DND-41 (cell line): Measurements from ENCODE around the gene PRXL2B.

Experiments
- ATAC-seq: fragments of 200-7000 bp; cut with Tn5 transposase; 3 replicates; pipeline ENCODE4 v1.9.1; 2021; ENCODE audit warnings: low read depth; ENCODE audit not compliant: insufficient read depth
- DNase-seq: peaks from one replicate; pipeline ENCODE4 v3.0.0-alpha.2; 2020
- H2AFZ ChIP-seq: 2 replicates; pipeline ENCODE4 v1.6.0; 2012; ENCODE audit warnings: low read depth, low read length
- H3K27ac ChIP-seq: 2 replicates; pipeline ENCODE4 v1.5.1; 2012; ENCODE audit warnings: low read length, inconsistent platforms
- H3K27me3 ChIP-seq: fragments of 200-600 bp; sonication (generic); 2 replicates; pipeline ENCODE4 v1.6.0; 2012; ENCODE audit warnings: low read length, mild to moderate bottlenecking, inconsistent platforms; ENCODE audit not compliant: insufficient read depth, poor library complexity
- H3K36me3 ChIP-seq: 2 replicates; pipeline ENCODE4 v1.5.1; 2012; ENCODE audit warnings: low read length, inconsistent platforms; ENCODE audit not compliant: insufficient read depth
- H3K4me1 ChIP-seq: 2 replicates; pipeline ENCODE4 v1.5.1; 2012; ENCODE audit warnings: mild to moderate bottlenecking, low read length; ENCODE audit not compliant: insufficient read depth
- H3K4me2 ChIP-seq: 2 replicates; pipeline ENCODE4 v1.6.0; 2012; ENCODE audit warnings: mild to moderate bottlenecking, moderate library complexity, low read length, inconsistent platforms; ENCODE audit not compliant: insufficient read depth
- H3K4me3 ChIP-seq, 2 experiments: fragments of 200-600 bp in 1 of 2; shearing (Covaris generic) in 1 of 2; 2 replicates each; pipeline ENCODE4 v1.5.1; 2012 to 2016; ENCODE audit warnings: inconsistent platforms in 2 of 2, low read length in 2 of 2, mild to moderate bottlenecking in 2 of 2, low read depth in 1 of 2, moderate library complexity in 1 of 2
- H3K79me2 ChIP-seq: 2 replicates; pipeline ENCODE4 v1.6.0; 2012; ENCODE audit warnings: low read length, inconsistent platforms; ENCODE audit not compliant: insufficient read depth
- H3K9ac ChIP-seq: 2 replicates; pipeline ENCODE4 v1.6.0; 2012; ENCODE audit warnings: low read depth, mild to moderate bottlenecking, inconsistent platforms, low read length, moderate library complexity
- H3K9me3 ChIP-seq: 2 replicates; pipeline ENCODE4 v1.5.1; 2012; ENCODE audit warnings: low read length, moderate library complexity, mild to moderate bottlenecking, inconsistent platforms; ENCODE audit not compliant: insufficient read depth, severe bottlenecking
- H4K20me1 ChIP-seq: 2 replicates; pipeline ENCODE4 v1.6.0; 2012; ENCODE audit warnings: low read length; ENCODE audit not compliant: insufficient read depth
- EZH2 ChIP-seq: IDR thresholded peaks from 3 replicates; pipeline ENCODE4 v1.6.1; 2012; ENCODE audit warnings: borderline replicate concordance, low read depth, mild to moderate bottlenecking, moderate library complexity, low read length, inconsistent platforms; ENCODE audit not compliant: severe bottlenecking
- TF ChIP-seq, protein P1 (sequence below): IDR thresholded peaks from 2 replicates; pipeline ENCODE4 v1.5.1; 2012; ENCODE audit warnings: borderline replicate concordance, low read length, moderate library complexity, mild to moderate bottlenecking; ENCODE audit not compliant: poor library complexity, severe bottlenecking; ENCODE audit errors: extremely low read depth

The PRXL2B gene

GRCh38 chr1:2556678-2557481 lies 29.7 kb upstream of the PRXL2B start:
- no peak; the same call in 2 of the 3 replicates for ATAC-seq
- Histone ChIP-seq H4K20me1 (no peaks in the 10 kb centered on the region), H3K9ac (peak overlapping the region; percentile 77), H3K4me3 (peak overlapping the region; percentile 21 to 59; a peak in 3 of 4 replicates), H2AFZ (peak overlapping the region; percentile 73), H3K27ac (peak overlapping the region; percentile 90), H3K27me3 (no peaks in the 10 kb centered on the region), H3K4me1 (peaks cover 31% of the 10 kb centered on the region), H3K36me3 (no peaks in the 10 kb centered on the region), H3K9me3 (no peaks in the 10 kb centered on the region), H3K4me2 (peak overlapping the region; percentile 76), H3K79me2 (no peaks in the 10 kb centered on the region)
- DNase-seq: peak; percentile 42
- TF ChIP-seq, protein P1, sequence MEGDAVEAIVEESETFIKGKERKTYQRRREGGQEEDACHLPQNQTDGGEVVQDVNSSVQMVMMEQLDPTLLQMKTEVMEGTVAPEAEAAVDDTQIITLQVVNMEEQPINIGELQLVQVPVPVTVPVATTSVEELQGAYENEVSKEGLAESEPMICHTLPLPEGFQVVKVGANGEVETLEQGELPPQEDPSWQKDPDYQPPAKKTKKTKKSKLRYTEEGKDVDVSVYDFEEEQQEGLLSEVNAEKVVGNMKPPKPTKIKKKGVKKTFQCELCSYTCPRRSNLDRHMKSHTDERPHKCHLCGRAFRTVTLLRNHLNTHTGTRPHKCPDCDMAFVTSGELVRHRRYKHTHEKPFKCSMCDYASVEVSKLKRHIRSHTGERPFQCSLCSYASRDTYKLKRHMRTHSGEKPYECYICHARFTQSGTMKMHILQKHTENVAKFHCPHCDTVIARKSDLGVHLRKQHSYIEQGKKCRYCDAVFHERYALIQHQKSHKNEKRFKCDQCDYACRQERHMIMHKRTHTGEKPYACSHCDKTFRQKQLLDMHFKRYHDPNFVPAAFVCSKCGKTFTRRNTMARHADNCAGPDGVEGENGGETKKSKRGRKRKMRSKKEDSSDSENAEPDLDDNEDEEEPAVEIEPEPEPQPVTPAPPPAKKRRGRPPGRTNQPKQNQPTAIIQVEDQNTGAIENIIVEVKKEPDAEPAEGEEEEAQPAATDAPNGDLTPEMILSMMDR: no peak
- no peak for TF ChIP-seq EZH2

DNA sequence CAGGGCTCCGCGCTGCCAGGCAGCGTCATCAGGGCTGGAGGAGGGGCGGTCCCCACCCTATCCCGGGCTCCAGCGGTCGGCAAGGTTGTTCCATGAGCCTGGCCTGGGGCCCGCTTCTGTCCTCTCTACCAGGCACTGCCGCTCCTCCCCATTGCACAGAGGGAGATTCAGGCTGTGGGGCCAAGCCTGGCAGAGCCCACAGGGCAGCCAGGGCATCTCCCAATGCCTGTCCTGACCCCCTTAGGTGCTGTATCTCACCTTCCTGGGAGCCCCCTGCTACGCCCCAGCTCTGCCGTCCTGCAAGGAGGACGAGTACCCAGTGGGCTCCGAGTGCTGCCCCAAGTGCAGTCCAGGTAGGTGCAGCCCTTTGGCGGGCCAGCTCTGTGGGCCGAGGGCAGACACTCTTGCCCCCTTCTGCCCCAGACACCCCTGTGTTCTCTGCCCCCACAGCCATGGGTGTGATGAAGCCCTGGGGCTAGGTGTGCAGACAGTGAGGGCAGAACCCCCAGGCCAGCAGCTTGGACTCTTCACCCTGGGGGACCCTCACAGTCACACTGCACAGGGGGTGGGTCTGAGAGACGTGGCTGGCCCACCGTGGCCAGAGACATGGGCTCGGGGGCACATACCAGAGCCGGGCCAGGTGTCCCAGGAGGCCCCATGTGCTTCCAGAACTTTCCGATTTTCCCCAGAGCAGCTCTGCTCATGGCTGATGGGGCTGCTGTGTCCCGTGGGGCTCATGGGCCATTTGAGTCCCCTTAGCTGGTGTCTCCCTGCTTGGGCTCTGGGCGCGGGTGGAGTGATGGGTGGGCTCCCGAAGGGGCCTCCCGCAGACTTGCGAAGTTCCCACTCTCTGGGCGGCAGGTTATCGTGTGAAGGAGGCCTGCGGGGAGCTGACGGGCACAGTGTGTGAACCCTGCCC lies 28.8 kb upstream of the PRXL2B start:
- Histone ChIP-seq H2AFZ (no peak overlapping the region), H3K36me3 (no peaks in the 10 kb centered on the region), H3K9ac (peak overlapping the region; percentile 77; the same call in 1 of the 2 replicates), H3K27me3 (no peaks in the 10 kb centered on the region), H3K4me3 (peak overlapping the region in 1 of 2 experiments; percentile 59; a peak in 2 of 4 replicates), H4K20me1 (no peaks in the 10 kb centered on the region), H3K4me2 (peak overlapping the region; percentile 76), H3K9me3 (no peaks in the 10 kb centered on the region), H3K27ac (peak overlapping the region; percentile 90), H3K4me1 (peaks cover 31% of the 10 kb centered on the region), H3K79me2 (no peaks in the 10 kb centered on the region)
- TF ChIP-seq, protein P1: no peak
- TF ChIP-seq EZH2: no peak
- DNase-seq (no peak), ATAC-seq (no peak)

DNA sequence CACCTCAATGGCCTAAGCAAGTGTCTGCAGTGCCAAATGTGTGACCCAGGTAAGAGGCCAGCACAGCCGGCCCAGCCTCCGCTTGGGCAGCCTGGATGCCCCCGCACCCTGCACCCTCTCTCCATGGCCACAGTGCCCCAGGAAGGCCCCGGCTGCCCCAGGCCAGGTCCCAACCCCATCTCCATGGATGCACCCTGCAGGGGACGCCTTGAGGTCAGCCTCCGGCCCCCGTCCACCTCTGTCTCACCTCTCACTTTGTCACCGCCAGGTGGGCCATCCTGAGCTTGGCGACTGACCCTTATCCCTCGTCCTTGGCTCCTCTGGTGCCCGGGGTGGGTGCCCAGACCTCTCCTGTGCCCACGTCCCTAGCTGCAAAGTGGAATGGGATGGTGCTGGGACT lies 28.2 kb upstream of the PRXL2B start:
- no peak overlapping the region for H3K4me2 ChIP-seq
- no peak for ATAC-seq
- H3K27ac ChIP-seq: no peak overlapping the region
- no peaks in the 10 kb centered on the region for H3K79me2 ChIP-seq
- no peaks in the 10 kb centered on the region for H3K27me3 ChIP-seq
- no peaks in the 10 kb centered on the region for H3K9me3 ChIP-seq
- no peaks in the 10 kb centered on the region for H4K20me1 ChIP-seq
- H3K9ac ChIP-seq: no peak overlapping the region
- H2AFZ ChIP-seq: no peak overlapping the region
- peaks cover 31% of the 10 kb centered on the region for H3K4me1 ChIP-seq
- TF ChIP-seq EZH2: no peak
- TF ChIP-seq, protein P1: no peak
- no peak for DNase-seq
- no peaks in the 10 kb centered on the region for H3K36me3 ChIP-seq
- no peak overlapping the region for H3K4me3 ChIP-seq
